ENCODE measurements around the gene RSPH9. TPM values are rescaled to one million over a fixed set of nuclear protein-coding genes. Genes with fewer than 3 reads are reported as not detected.

Gene RSPH9
- total and polyA plus RNA-seq, 2 experiments from 2014 or later, result 0.10 to 0.39 TPM

- TF ChIP-seq ETS1 (IDR thresholded peaks at IDR 0.05), result no peak
- TF ChIP-seq EZH2 (IDR thresholded peaks at IDR 0.05; ENCODE audit: low read depth, unreplicated experiment), result no peak
- no peak for TF ChIP-seq CTCF (conservative IDR thresholded peaks at IDR 0.05; ENCODE audit: low read depth in 2 of 2)
- no peak for TF ChIP-seq EZH2phosphoT487 (IDR thresholded peaks at IDR 0.05; ENCODE audit: unreplicated experiment)
- TF ChIP-seq POLR2AphosphoS5 (IDR thresholded peaks at IDR 0.05; ENCODE audit: low read depth), result no peak
- TF ChIP-seq JUNB (IDR thresholded peaks at IDR 0.05; ENCODE audit: unreplicated experiment), result no peak
These were observed 23.6 kb upstream of the RSPH9 start (continued) for GRCh38 chr6:43621078-43621835.

GRCh38 chr6:43621836-43622180 is 23.0 kb upstream of the RSPH9 start:
- Histone ChIP-seq H3K27me3 (ENCODE audit: insufficient read depth) (no peaks in the 10 kb centered on the region), H3K36me3 (ENCODE audit: insufficient read depth) (peaks cover 15% of the 10 kb centered on the region), H3K27ac (ENCODE audit: low read depth) (no peak overlapping the region), H3K9me2 (ENCODE audit: insufficient read depth) (no peaks in the 10 kb centered on the region), H3K4me3 (no peak overlapping the region), H4K20me1 (replicated peaks; ENCODE audit: insufficient read depth) (no peaks in the 10 kb centered on the region; the same call in 1 of the 2 replicates), H3K4me1 (ENCODE audit: insufficient read depth) (no peaks in the 10 kb centered on the region), H3K4me2 (no peak overlapping the region), H2AFZ (no peak overlapping the region), H3F3A (replicated peaks; ENCODE audit: low read depth) (peaks cover 4% of the 10 kb centered on the region; the same call in 1 of the 2 replicates), H3K79me2 (replicated peaks; ENCODE audit: insufficient read depth) (peaks cover 2% of the 10 kb centered on the region; the same call in 1 of the 2 replicates)
- H3K27ac Mint-ChIP-seq, result no peak overlapping the region
- H3K36me3 Mint-ChIP-seq (ENCODE audit: low read depth), result peaks cover 60% of the 10 kb centered on the region
- no peaks in the 10 kb centered on the region; the same call in 2 of the 3 replicates for H3K4me1 Mint-ChIP-seq
- ATAC-seq, result no peak
- H3K4me3 Mint-ChIP-seq, result no peak overlapping the region
- DNase-seq (ENCODE audit: low spot score), result no peak
- H3K9me3 Mint-ChIP-seq, result no peaks in the 10 kb centered on the region
- peaks cover 4% of the 10 kb centered on the region for H3K27me3 Mint-ChIP-seq (ENCODE audit: insufficient read depth, low read depth, poor library complexity)
- TF ChIP-seq EZH2 (IDR thresholded peaks at IDR 0.05; ENCODE audit: low read depth, unreplicated experiment) (no peak), STAT1 (IDR thresholded peaks at IDR 0.05; ENCODE audit: unreplicated experiment) (no peak), EZH2phosphoT487 (IDR thresholded peaks at IDR 0.05; ENCODE audit: unreplicated experiment) (no peak), POLR2AphosphoS5 (IDR thresholded peaks at IDR 0.05; ENCODE audit: low read depth) (no peak), JUNB (IDR thresholded peaks at IDR 0.05; ENCODE audit: unreplicated experiment) (no peak), CREB1 (CRISPR knock-in tag; IDR thresholded peaks at IDR 0.05; ENCODE audit: low read depth) (no peak), ZNF114 (CRISPR knock-in tag; IDR thresholded peaks at IDR 0.05) (no peak), ZNF331 (CRISPR knock-in tag; IDR thresholded peaks at IDR 0.05; ENCODE audit: low read depth) (no peak), ETS1 (IDR thresholded peaks at IDR 0.05) (no peak)

Data from GM23338 (cell line).